CD4-positive, alpha-beta T cell treated with Interleukin-1 beta for 1 hour (primary cell): ENCODE results near the gene UBAC1.
"Not testable (repeated sequence)": the region's sequence is repeated elsewhere in the genome, so short reads cannot be mapped to it uniquely, and the experiment has no call there.

Experiments used
- DNase-seq, 2 donors: peaks; one replicate each; pipeline ENCODE4 v3.0.0-alpha.2; 2020 to 2022

Gene UBAC1

GRCh38 chr9:135933114-135933513, 28.1 kb downstream of the UBAC1 start:
- DNase-seq = no peak

DNA sequence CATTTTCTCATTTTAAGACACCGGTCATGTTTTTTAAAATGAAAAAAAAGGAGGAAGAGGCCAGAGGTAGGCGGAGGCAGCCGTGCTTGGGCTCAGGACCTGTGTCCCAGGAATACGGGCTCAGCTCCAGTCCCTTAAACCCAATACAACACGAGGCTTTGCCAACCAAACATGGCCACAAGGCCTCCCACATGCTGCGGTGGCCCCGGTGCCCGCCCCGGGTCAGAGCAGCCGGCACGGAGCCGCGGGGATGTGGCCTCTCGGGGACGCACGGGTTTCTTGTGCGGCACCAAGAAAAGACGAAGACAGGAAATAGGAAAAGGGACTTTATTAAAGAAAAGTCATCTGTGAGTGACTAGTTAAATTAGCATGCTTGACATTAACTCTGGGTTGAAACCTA, 28.5 kb downstream of the UBAC1 start:
- DNase-seq = no peak

DNA sequence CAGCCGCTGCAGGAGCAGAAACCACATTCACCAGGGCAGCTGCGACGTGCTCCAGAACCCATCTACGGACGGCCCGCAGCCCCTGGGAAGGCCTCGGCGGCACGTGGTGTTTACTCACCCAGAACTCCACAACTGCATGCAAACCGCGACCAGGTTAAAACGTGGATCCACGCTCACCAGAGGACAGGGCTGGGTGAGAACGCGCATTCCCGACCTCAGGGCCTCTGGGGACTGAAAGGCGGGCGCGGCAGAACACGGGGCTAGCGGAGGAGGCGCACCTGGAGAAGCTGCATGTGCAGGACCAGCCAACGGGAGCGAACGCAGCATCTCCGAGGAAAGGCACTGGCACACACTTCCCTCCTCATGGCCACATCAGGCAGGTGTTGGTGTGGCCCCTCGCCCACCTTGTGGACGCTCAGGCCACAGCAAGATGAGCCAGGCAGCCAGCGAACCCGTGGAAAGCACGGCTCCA, 29.8 kb downstream of the UBAC1 start:
- no peak for DNase-seq

- DNase-seq = no peak
Observed at GRCh38 chr9:135930446-135931345, 30.5 kb downstream of the UBAC1 start.

DNA sequence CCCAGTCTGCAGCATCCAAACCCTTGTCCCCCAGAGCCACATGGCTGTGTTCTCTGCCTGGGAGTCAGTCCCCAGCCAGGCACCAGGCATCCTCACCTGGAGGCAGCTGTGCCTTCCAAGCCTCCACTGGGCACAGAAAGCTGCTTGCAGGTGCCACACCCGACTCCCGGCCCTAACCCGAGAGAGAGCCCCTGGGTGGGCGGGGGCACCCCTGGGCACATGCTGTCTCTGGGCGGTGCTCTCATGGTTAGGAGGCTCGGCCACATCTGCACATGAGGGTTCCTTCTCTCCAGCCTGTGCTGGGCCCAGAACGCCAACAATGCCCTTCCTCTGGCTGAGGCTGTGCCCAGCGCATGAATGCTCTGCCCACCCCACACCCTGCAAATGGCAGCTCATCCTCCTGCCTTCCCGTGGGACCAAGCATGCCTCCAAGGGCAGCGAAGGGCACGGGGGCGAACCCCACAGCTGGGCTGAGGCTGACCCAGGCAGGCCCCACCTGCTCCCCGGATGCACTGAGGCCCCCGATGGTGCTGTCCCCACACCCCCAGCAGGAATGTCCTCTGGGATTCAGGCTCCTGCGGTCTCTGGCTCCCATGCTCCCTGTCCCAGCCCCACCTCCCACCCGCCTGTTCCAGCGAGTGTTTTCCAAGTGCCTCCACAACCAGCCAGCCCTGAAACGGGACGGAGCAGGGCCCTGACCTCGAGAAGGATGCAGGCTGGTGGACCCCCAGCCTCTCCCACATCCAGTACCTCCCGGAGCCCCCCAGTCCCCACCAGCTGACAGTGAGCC, 31.3 kb downstream of the UBAC1 start:
- no peak for DNase-seq

DNA sequence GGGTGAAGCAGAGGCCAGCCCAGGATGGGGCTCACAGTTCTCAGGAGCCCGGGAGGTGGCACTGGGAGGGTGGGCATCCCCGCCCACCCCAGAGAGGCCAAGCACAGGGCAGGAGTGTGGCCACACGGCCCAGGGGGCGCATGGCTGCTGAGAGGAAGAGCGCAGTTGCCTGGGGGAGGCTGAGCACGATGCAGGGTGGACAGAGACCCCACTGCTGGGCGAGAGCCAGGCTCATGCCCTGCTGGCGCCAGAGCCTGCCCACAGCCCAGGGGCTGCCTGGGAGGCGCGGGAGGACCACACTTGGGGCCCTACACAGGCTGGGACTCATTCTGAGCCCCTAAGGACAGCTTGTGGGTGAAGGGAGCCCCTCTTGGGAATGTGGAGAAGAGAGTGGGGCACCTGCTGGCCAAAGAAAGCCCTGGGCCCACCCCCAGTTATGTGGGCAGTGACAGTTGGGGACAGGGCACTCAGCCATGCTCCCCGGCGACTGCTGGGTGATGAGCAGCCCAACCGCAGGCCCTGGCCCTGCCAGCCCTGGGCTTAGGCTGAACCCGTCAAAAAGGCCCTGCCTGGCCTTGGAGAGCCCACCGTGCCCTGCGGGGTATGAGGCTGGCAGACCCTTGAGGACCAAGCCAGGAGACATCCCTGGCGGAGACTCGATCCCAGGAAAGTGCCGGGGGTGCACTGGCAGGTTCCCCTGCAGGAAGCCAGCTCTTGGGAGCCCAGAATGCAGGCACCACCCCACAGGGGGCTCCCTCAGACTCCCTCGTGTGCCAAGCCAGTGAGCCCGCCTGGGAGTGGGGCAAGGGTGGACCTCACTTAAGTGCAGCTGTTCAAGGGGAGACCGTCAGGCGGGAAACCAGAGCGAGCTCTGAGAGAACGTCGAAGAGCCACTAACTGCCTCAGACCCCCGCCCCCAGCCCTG, 32.2 kb downstream of the UBAC1 start:
- DNase-seq = no peak

DNA sequence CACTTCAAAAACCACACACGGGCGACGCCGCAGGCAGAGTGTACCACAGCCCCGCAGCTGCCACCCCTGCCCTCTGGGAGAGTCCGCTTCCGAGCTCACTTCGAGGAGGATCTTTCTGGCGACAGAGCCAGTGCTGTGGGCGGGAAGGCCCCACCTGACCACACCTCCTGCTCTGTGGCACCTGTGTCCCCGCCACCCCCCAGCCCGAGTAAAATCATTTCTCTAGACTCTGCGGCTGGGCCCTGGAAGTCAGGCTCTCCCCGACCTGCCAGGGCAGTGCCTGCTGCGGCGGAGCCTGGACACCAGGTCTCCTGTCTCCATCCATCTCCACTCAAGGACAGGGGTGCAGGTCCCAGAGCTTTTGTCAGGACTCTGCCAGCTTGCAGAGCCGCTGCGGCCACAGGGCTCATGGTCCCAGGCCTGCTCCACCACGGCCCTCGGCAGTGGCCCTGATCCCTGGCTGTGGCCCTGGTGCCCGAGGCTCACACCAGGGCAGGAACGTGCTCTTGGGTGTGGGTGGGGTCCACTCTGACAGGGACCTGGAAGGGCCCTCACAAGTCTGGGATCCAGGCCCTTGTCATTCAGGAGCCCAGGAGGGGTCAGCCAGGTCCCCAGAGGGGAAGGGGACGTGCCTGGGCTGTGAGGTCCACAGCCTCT, 33.0 kb downstream of the UBAC1 start:
- DNase-seq = no peak

DNA sequence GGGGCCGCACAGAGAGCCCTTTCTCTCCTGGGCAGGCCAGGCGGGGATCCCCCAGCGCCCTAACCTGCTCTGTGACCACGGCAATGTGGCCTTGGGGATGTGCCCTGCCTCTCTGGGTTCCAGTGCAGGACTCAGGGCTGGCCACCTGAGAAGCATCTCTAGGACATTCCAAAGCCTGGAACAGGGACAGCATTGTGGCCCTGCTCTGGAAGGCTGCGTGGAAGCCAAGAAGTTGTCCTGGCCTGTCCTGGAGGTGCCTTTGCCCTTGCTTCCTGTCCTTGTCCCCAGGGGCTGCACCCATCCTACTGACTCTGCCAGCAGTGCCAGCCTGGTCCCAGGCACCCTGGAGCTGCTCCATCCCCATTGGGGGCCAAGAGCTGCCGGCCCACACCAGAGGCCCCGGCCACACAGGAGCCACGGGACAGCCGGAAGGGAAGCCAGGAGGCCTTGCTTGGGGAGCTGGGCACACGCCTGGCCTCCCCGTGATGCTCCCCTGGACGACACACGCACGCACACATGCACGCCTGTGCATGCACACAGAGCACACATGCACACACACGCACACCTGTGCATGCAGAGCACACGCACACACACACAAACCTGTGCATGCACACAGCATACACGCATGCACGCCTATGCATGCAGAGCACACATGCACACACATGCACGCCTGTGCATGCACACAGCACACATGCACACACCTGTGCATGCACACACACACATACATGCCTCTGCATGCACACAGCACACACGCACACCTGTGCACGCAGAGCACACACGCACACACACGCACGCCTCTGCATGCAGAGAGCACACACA, 33.8 kb downstream of the UBAC1 start:
- DNase-seq = no peak

DNA sequence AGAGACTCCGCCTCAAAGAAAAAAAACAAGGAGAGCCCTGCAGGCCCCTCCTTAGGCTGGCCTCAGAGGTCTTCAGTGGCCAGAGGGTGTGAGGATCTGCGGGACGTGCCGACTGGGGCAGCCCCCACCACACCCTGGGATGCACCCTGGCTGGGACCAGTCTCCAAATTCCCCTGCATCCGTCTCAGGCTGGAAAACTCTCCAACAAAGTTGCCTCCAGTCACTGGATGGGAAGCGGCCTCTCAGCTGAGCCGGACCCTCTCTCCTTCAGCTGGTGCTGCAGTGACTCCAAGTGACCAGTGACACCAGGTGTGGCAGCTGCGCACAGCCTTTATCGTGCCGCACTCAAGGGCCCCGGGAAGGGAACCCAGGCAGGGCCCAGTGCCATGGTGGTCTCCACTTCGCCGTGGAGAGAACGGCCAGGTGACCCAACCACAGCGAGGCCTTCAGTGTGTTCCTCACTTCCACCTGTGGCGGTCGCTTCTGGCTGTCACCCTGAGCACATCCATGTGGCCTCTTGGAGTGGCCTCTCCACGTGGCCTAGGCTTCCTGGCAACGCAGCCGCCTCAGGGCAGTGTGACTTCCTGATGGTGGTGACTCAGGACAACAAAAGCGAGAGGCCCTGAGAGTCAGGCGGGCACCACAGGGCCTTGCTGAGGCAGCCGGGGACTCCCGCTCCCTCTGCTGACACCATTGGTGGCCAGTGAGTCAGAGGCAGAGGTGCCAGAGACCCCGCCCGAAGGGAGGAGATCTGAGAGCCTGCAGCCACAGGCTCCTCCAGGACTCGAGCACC, 34.6 kb downstream of the UBAC1 start:
- peak; percentile 21 to 81 for DNase-seq

DNA sequence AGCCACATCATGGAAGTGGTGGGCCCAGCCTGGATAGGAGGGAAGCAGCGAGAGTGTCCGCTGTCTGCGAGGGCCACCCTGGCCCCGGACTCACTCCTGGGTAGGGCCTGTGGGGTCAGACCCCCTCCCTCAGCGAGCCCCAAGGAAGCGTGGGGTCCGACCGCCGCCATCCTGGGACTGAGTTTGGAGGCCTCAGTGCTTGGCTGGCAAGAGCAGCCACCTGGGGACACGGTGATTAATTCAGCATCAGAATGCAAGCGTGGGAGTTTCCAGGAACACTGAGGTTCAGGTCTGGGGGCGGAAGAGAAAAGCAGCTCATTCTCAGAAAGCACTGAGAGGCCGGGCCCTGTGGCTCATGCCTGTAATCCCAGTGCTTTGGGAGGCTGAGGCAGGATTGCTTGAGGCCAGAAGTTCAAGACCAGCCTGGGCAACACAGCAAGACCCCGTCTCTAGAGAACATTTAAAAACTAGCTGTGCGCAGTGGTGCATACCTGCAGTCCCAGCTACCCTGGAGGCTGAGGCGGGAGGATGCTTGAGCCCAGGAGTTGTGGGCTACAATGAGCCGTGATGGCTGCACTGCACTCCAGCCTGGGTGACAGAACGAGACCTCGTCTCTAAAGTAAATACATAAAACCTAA, 35.6 kb downstream of the UBAC1 start:
- no peak for DNase-seq

DNA sequence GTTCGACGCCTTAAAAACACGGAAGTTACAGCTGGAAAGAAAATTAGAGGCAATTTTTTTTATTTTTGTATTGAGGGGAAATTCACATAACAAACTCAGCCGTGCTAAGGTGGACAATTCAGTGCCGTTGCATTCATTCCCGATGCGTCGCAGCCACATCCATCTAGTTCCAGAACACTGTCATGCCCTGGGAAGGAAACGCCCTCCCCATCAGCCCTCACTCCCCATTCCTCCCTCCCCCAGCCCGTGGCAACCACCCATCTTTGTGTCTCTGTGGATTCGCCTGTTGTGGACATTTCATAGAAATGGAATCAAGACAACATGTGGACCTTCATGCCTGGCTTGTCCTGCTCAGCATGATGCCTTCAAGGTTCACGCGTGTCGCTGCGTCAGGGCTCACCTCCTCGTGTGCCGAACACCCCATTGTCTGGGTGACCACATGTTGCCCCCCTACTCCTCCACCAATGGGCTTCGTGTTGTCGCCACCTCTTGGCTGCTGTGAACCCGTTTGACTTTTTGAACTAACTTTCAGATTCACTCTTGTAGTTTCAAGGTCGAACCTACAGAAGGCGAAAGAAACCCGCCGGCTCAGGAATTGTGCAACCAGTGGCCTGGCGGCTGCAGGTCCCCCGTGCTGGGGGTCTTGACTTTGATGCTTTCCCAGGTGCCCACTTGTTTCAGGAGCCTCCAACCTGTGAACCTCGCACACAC, 36.4 kb downstream of the UBAC1 start:
- no peak for DNase-seq

DNA sequence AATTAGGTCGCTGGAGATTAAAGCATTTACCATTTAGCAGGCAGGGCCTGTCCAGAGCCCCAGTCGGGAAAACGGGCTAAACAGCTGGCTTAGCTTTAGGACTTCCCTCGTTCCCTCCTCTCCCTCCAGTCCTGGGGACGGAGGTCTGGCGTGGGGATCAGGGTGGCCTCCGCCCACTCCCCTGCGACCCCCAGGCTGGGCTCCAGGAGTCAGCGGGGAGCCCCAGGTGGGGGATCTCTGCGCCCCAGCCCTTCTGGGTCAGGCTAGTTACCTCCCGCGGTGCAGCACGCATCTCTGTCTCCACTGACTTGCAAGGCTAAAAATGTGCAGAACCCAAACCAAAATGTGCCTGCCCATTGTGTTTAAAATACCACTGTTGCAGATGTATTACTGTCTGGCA, 37.7 kb downstream of the UBAC1 start:
- no peak for DNase-seq

- no peak for DNase-seq
Observed at GRCh38 chr9:135921749-135922310, 39.3 kb downstream of the UBAC1 start.

GRCh38 chr9:135920973-135921585, 40.1 kb downstream of the UBAC1 start:
- no peak for DNase-seq

DNA sequence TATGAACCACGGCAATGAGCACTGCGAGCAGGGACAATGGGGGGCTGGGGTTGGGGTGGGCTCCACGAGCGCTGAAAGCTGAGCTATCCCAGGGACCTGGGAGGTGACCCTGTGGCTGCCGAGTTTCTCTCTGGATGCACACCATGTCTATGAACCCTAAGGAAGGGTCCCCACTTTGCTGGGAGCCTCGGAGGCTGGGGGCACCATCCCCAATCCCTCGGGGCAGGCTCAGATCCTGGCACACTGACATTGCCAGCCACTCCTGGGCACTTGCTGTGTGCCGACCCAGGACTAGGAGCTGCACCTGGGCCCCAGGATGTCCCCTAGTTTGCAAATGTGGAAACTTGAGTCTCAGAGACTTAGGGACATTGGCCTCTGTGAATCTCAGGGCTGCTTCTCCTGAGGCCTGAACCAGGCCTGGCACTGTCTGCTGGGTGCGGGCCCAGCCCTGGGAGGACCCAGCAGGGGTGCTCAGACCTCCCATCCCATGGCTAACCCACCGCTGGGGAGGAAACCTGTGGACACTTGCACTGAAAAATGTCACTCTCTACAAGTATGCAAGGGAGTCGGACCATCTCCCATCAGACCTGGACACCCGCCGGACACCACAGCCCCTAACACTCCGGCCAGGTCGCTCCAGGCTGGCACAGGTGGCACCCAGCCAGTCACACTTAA, 40.8 kb downstream of the UBAC1 start:
- DNase-seq = no peak

- no peak for DNase-seq
Observed at GRCh38 chr9:135919318-135919890, 41.8 kb downstream of the UBAC1 start.

GRCh38 chr9:135916227-135916626, 44.9 kb downstream of the UBAC1 start:
- not testable (repeated sequence) for DNase-seq

DNA sequence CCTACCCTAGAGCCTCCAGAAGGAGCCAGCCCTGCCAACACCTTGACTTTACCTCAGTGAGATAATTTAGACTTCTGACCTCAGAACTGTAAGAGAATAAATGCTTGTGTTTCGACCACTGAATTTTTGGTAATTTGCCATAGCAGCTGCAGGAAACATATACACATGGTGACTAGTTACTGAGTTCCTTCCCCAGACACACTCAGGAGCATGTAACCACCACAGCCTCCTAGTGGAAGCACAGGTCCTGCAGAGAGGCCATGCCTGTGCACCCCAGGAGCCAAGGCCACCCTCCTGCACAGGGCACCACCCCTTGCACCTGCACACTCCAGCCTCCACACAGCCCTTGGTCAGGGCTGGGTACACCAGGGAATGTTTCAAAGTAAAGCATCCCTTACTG, 46.3 kb downstream of the UBAC1 start:
- DNase-seq = no peak
